Transverse colon (tissue), 4 donors: ENCODE results near the gene TBC1D9B. TPM values are rescaled to one million over a fixed set of nuclear protein-coding genes. Genes with fewer than 3 reads are reported as not detected.

Source experiments
- DNase-seq: peaks from one replicate; pipeline ENCODE4 v3.0.0-alpha.2; 2019
- H3K27ac ChIP-seq, 4 donors: fragments of 200-600 bp; sonication (generic); 2 replicates each; pipeline ENCODE4 v1.5.1; 2016 to 2018; ENCODE audit warnings: inconsistent platforms in 4 of 4
- H3K27me3 ChIP-seq: fragments of 200-600 bp; sonication (generic); 2 replicates; pipeline ENCODE4 v1.5.1; 2017; ENCODE audit warnings: inconsistent platforms
- H3K36me3 ChIP-seq, 4 donors: fragments of 200-600 bp; sonication (generic); 2 replicates each; pipeline ENCODE4 v1.5.1; 2017 to 2019; ENCODE audit warnings: inconsistent platforms in 4 of 4
- H3K4me1 ChIP-seq, 4 donors: fragments of 200-600 bp; sonication (generic); 2 replicates each; pipeline ENCODE4 v1.5.1; 2017 to 2020; ENCODE audit warnings: inconsistent platforms in 4 of 4
- H3K4me3 ChIP-seq, 4 donors: fragments of 200-600 bp; sonication (generic); 1 replicate in 1 of 4; 2 replicates in 3 of 4; pipeline versions ENCODE4 v1.5.1 to v1.6.1; 2017 to 2019; ENCODE audit warnings: inconsistent platforms in 4 of 4
- H3K9me3 ChIP-seq, 2 donors: fragments of 200-600 bp; sonication (generic); 2 replicates each; pipeline ENCODE4 v1.5.1; 2017 to 2019; ENCODE audit warnings: inconsistent platforms in 2 of 2
- EP300 ChIP-seq: sonication (generic); formaldehyde crosslinking; IDR thresholded peaks from one replicate; pipeline ENCODE4 v1.6.1; 2017; ENCODE audit warnings: antibody characterized with exemption, low read depth
- POLR2A ChIP-seq: fragments of 450-650 bp; IDR thresholded peaks from one replicate; pipeline ENCODE4 v1.6.1; 2016; ENCODE audit warnings: antibody characterized with exemption, mild to moderate bottlenecking, moderate library complexity
- POLR2AphosphoS5 ChIP-seq, 3 donors: sonication (generic); formaldehyde crosslinking; IDR thresholded peaks; one replicate each; pipeline ENCODE4 v1.6.1; 2016; ENCODE audit warnings: antibody characterized with exemption in 3 of 3
- whole genome bisulfite sequencing, 2 donors: methylation state at CpG; one replicate each; pipeline ENCODE4 v1.1.5; 2018; ENCODE audit warnings: low coverage in 1 of 2; 5-methylcytosine and 5-hydroxymethylcytosine counted together
- in situ Hi-C, 4 donors: fragments of 200-750 bp; cut with MboI; loops; one replicate each; pipeline versions ENCODE4 v1.15.0 to v1.15.1; 2017; ENCODE audit warnings: low sequenced_read_pairs in 3 of 4, low pct_ligation_motif_present in 1 of 4, low pct_unique_long_range_greater_than_20kb in 1 of 4
- intact Hi-C: fragments of 100-400 bp; cut with DNase I; formaldehyde crosslinking; loops from one replicate; pipeline ENCODE4 v1.15.1; 2023; ENCODE audit warnings: low total_unique reads
- total RNA-seq, 4 donors: library from RNA; depleted of rRNA; stranded (reverse); fragments of >200 nt; gene quantifications; one replicate each; pipeline ENCODE4 v1.1.0, GENCODE V29; 2016
- TF ChIP-seq, protein P1 (sequence below), 5 experiments: fragments of 200-600 bp in 3 of 5; fragments of 450-650 bp in 2 of 5; sonication (generic) in 3 of 5; IDR thresholded peaks; 1 replicate in 2 of 5; 2 replicates in 3 of 5; pipeline ENCODE4 v1.5.1; 2016 to 2017; ENCODE audit warnings: antibody characterized with exemption in 5 of 5, inconsistent platforms in 3 of 5, mild to moderate bottlenecking in 2 of 5, moderate library complexity in 1 of 5

The TBC1D9B gene
- total RNA-seq, 4 donors from 2014 or later: 90.5 to 178 (median 127) TPM

DNA sequence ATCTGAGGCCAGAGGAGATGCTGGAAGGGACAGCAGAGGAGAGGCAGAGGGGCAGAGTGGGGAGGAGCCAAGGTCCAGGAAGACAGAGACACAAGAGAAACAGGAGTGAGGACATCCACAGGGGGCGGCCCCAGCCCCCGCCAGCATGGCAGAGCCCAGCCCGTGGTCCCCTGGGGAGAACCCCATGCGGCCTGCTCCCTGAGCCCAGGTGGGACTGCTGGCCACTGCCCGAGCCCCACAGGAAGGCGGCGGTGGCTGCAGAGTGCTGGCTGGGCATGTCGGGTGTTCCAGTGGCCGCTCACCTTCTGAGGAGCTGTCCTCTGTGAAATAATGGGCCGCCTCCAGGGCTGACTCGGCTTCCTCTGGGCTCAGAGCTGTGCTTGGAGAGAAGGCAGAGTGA lies 40.2 kb downstream of the TBC1D9B start:
- in situ Hi-C loops (no loop called here), intact Hi-C loops (no loop called here)
- H3K36me3 ChIP-seq: peaks cover 0 to 20% (median 14%) of the 10 kb centered on the region in 4 donors
- WGBS, 2 donors: 93% methylated on average over 11 of the region's 11 CpGs; no CpG with 5 or more reads in 1 of the 2 donors
- no peak overlapping the region for H3K4me3 ChIP-seq
- H3K4me1 ChIP-seq: peaks cover 0 to 5% (median 2%) of the 10 kb centered on the region in 4 donors
- no peaks in the 10 kb centered on the region for H3K9me3 ChIP-seq
- no peak for DNase-seq
- no peak overlapping the region for H3K27ac ChIP-seq
- H3K27me3 ChIP-seq: no peaks in the 10 kb centered on the region
- TF ChIP-seq POLR2A (no peak), POLR2AphosphoS5 (IDR thresholded peaks at IDR 0.05) (no peak), EP300 (no peak)
- TF ChIP-seq, protein P1, sequence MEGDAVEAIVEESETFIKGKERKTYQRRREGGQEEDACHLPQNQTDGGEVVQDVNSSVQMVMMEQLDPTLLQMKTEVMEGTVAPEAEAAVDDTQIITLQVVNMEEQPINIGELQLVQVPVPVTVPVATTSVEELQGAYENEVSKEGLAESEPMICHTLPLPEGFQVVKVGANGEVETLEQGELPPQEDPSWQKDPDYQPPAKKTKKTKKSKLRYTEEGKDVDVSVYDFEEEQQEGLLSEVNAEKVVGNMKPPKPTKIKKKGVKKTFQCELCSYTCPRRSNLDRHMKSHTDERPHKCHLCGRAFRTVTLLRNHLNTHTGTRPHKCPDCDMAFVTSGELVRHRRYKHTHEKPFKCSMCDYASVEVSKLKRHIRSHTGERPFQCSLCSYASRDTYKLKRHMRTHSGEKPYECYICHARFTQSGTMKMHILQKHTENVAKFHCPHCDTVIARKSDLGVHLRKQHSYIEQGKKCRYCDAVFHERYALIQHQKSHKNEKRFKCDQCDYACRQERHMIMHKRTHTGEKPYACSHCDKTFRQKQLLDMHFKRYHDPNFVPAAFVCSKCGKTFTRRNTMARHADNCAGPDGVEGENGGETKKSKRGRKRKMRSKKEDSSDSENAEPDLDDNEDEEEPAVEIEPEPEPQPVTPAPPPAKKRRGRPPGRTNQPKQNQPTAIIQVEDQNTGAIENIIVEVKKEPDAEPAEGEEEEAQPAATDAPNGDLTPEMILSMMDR (IDR thresholded peaks at IDR 0.05): no peak

DNA sequence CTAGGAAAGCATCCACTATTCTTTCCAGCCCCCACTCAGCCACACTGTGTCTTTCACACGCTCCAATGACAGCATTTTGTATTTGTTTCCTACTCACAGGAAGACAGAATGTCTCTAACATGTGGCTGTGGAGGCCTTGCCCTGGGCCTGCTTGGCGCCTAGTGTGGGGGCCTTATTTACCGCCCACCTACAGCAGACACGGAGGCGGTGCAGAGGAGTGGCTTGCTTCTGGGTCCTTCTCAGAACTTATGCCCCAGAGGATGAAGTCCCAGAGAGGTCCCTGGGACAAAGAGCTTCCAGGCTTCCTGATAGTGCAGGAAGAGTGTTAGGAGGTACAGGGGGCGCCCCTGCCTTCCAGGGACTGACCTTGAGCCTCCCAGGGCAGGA lies 40.6 kb downstream of the TBC1D9B start:
- TF ChIP-seq POLR2AphosphoS5 (IDR thresholded peaks at IDR 0.05) (no peak), POLR2A (no peak), EP300 (no peak)
- TF ChIP-seq, protein P1 (IDR thresholded peaks at IDR 0.05): no peak
- no peak for DNase-seq
- H3K36me3 ChIP-seq: peaks cover 0 to 17% (median 12%) of the 10 kb centered on the region in 4 donors
- WGBS, 2 donors: 96% methylated on average over 6 of the region's 6 CpGs; no CpG with 5 or more reads in 1 of the 2 donors
- in situ Hi-C loops: no loop called here
- intact Hi-C loops: no loop called here
- no peak overlapping the region for H3K27ac ChIP-seq
- H3K27me3 ChIP-seq: no peaks in the 10 kb centered on the region
- H3K9me3 ChIP-seq: no peaks in the 10 kb centered on the region
- H3K4me3 ChIP-seq: no peak overlapping the region
- peaks cover 0 to 5% (median 2%) of the 10 kb centered on the region in 4 donors for H3K4me1 ChIP-seq

DNA sequence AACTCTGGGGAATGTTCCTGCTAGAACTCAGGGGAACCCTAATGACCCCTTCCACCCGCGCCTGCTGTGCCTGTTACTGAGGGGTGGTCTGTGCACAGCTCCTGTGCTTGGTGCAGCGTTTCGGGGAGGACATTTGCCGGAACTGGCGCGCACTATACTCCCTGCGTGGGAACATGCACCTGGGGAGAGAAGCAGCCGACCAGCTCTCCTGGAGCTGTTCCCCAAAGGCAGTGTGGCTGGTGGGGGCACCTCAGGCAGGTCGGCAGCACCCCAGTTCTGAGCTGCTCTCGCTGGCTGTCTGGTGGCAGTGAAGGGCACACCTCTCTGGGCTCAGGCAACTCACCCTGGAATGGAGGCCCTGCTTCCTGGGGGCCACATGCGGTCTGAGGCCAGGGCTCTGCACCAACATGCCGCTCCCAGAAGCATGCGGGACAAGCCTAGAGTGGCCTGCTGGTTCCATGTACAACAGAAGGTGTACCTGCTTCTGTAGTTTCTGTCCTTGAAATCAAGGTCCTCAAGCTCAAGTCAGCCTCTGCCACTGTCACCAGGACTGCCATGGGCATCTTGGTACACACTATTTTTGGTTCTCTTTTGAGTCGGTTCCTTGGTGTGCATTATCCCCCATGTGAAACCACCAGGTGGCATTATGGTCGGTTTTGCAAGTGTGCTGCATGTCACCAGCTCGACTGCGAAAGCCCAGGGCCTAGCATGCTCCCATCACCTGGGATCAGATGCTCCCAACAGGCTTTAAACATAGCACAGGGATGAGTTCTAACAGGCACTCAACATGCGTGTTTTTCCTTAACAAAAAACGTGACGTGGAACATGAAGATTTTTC lies 41.2 kb downstream of the TBC1D9B start:
- peaks cover 0 to 17% (median 12%) of the 10 kb centered on the region in 4 donors for H3K36me3 ChIP-seq
- no peak for TF ChIP-seq POLR2AphosphoS5 (IDR thresholded peaks at IDR 0.05)
- no peak for TF ChIP-seq POLR2A
- no peak for TF ChIP-seq EP300
- TF ChIP-seq, protein P1 (IDR thresholded peaks at IDR 0.05): no peak
- intact Hi-C loops: no loop called here
- 61 to 86% methylated on average over 7 to 21 of the region's 21 CpGs for WGBS, 2 donors
- no peaks in the 10 kb centered on the region for H3K9me3 ChIP-seq
- no peak for DNase-seq
- H3K4me1 ChIP-seq: peaks cover 0 to 5% (median 2%) of the 10 kb centered on the region in 4 donors
- no peak overlapping the region for H3K27ac ChIP-seq
- H3K27me3 ChIP-seq: no peaks in the 10 kb centered on the region
- in situ Hi-C loops: no loop called here
- no peak overlapping the region for H3K4me3 ChIP-seq

DNA sequence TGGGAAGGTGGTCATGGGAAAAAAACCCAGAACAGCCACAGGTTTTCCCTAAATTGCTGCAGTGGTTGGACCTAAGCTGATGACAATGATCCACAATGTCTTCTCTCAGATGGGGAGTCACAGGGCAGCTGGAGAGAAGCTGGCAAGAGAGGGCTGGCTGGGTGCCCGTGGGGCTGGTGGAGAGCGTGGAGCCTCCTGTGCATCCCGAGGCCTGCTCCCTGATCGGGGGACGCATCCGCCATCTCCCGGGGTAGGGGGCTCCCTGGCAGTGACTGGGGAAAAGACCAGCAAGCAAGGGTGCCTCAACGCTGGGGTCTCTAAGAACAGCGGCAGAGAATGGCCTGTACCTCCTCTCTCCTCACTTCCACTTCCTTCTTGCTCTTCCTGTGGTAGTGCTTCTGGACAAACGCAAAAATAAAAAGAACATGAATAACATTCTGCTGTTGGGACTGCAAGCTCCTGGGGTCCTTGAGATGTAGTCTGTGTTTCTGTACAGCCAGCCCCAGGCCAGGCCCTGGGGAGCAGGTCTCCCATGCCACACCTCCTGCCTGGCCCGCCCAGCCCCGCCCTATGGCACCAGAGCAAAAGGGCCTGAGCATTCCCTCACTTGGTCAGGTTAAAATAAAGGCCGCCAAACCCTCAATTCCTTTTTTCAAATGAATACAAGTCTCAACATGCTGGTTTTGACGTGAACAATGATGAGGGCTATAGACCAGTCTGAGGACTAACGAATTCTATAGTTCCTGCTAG lies 42.0 kb downstream of the TBC1D9B start:
- Histone ChIP-seq H3K4me3 (no peak overlapping the region), H3K4me1 (peaks cover 0 to 5% (median 2%) of the 10 kb centered on the region in 4 donors), H3K27ac (no peak overlapping the region), H3K36me3 (peaks cover 0 to 17% (median 12%) of the 10 kb centered on the region in 4 donors), H3K9me3 (no peaks in the 10 kb centered on the region), H3K27me3 (no peaks in the 10 kb centered on the region)
- TF ChIP-seq EP300: no peak
- no peak for TF ChIP-seq POLR2A
- TF ChIP-seq, protein P1 (IDR thresholded peaks at IDR 0.05): no peak
- no peak for TF ChIP-seq POLR2AphosphoS5 (IDR thresholded peaks at IDR 0.05)
- in situ Hi-C loops: no loop called here
- WGBS, 2 donors: 81 to 93% methylated on average over 5 to 15 of the region's 15 CpGs
- no peak for DNase-seq
- intact Hi-C loops: no loop called here
